Left lung (tissue), 10 donors: Measurements from ENCODE around the gene VAV3. TPM values are rescaled to one million over a fixed set of nuclear protein-coding genes. Genes with fewer than 3 reads are reported as not detected.

Experiments
- ATAC-seq: fragments of 200-7000 bp; cut with Tn5 transposase; one replicate; pipeline ENCODE4 v1.9.1; 2020; ENCODE audit warnings: moderate library complexity
- DNase-seq, 4 donors: peaks; one replicate each; pipeline ENCODE4 v3.0.0-alpha.2; 2013 to 2020
- H3K27ac ChIP-seq, 2 donors: fragments of 200-600 bp; sonication (generic) in 1 of 2; one replicate each; pipeline versions ENCODE4 v1.5.0 to v1.8.0; 2020 to 2021
- H3K27me3 ChIP-seq, 2 donors: fragments of 200-600 bp; sonication (generic) in 1 of 2; one replicate each; pipeline versions ENCODE4 v1.5.0 to v1.8.0; 2020 to 2021
- H3K36me3 ChIP-seq, 2 donors: fragments of 200-600 bp; sonication (generic) in 1 of 2; one replicate each; pipeline versions ENCODE4 v1.5.0 to v1.8.0; 2020 to 2021
- H3K4me1 ChIP-seq, 2 donors: fragments of 200-600 bp; one replicate each; pipeline ENCODE4 v1.8.0; 2021
- H3K4me3 ChIP-seq, 2 donors: fragments of 200-600 bp; sonication (generic) in 1 of 2; one replicate each; pipeline versions ENCODE4 v1.5.0 to v1.8.0; 2020 to 2021; ENCODE audit warnings: mild to moderate bottlenecking in 1 of 2
- H3K9me3 ChIP-seq, 2 donors: fragments of 200-600 bp; sonication (generic) in 1 of 2; one replicate each; pipeline versions ENCODE4 v1.5.0 to v1.8.0; 2020 to 2021
- CTCF ChIP-seq, 2 donors: fragments of 200-600 bp; sonication (generic) in 1 of 2; IDR thresholded peaks; one replicate each; pipeline versions ENCODE4 v1.5.0 to v1.8.0; 2021; ENCODE audit warnings: antibody characterized with exemption in 2 of 2
- intact Hi-C, 2 donors: fragments of 100-400 bp; cut with DNase I; formaldehyde crosslinking; loops; one replicate each; pipeline versions ENCODE4 v1.11.2 to v1.14.2; 2022
- polyA plus RNA-seq, 6 donors: library from polyadenylated mRNA; unstranded; fragments of 120-200 nt; gene quantifications; one replicate each; pipeline ENCODE4 v1.2.1, GENCODE V29; 2013; ENCODE audit not compliant: insufficient read length in 6 of 6
- total RNA-seq, 2 donors: library from RNA; stranded (reverse); fragmentation: NEBNext Ultra II Directional; extraction: Animal tissue kit (Norgen Biotek cat#: 25700); gene quantifications; one replicate each; pipeline ENCODE4 v1.2.1, GENCODE V29; 2021
- donor health status: DM: no; HTN: yes; CAD: no.
- donor health status: DM: no; HTN: no; CAD: no.

Gene VAV3
- total and polyA plus RNA-seq, 8 donors: 5.3 to 14.5 (median 7.2) TPM

GRCh38 chr1:107782217-107782845 lies 182.6 kb downstream of the VAV3 start:
- Histone ChIP-seq H3K9me3 (no peaks in the 10 kb centered on the region), H3K27ac (peak overlapping the region in 1 of 2 donors; percentile 41), H3K4me1 (peaks cover 0 to 21% of the 10 kb centered on the region in 2 donors), H3K4me3 (no peak overlapping the region), H3K27me3 (no peaks in the 10 kb centered on the region), H3K36me3 (no peaks in the 10 kb centered on the region)
- peak; percentile 67 to 69 for TF ChIP-seq CTCF (IDR thresholded peaks at IDR 0.05)
- peak; percentile 84 for ATAC-seq
- DNase-seq: peak in 2 of 4 donors; percentile 54 to 74
- intact Hi-C loops: loop anchor here (2.0 to 10.0 kb wide), 2 partner anchors 342 to 344 kb away; no protein-coding TSS in a partner anchor

GRCh38 chr1:107781245-107781644 lies 183.7 kb downstream of the VAV3 start:
- ATAC-seq: no peak
- TF ChIP-seq CTCF (IDR thresholded peaks at IDR 0.05): no peak
- intact Hi-C loops: loop anchor here in 1 of 2 donors (10.0 kb wide), 1 partner anchor 344 kb away; no protein-coding TSS in a partner anchor

GRCh38 chr1:107777664-107778047 lies 187.3 kb downstream of the VAV3 start:
- Histone ChIP-seq H3K4me1 (no peaks in the 10 kb centered on the region), H3K9me3 (no peaks in the 10 kb centered on the region), H3K27me3 (no peaks in the 10 kb centered on the region), H3K4me3 (no peak overlapping the region), H3K27ac (no peak overlapping the region), H3K36me3 (no peaks in the 10 kb centered on the region)
- no peak for TF ChIP-seq CTCF (IDR thresholded peaks at IDR 0.05)
- DNase-seq (no peak), ATAC-seq (no peak)
- intact Hi-C loops: no loop called here

More at GRCh38 chr1:107781245-107781644, 183.7 kb downstream of the VAV3 start:
- no peaks in the 10 kb centered on the region for H3K36me3 ChIP-seq
- no peaks in the 10 kb centered on the region for H3K27me3 ChIP-seq
- H3K27ac ChIP-seq: no peak overlapping the region
- no peaks in the 10 kb centered on the region for H3K9me3 ChIP-seq
- no peak overlapping the region for H3K4me3 ChIP-seq
- H3K4me1 ChIP-seq: peaks cover 0 to 12% of the 10 kb centered on the region in 2 donors
- DNase-seq: no peak

GRCh38 chr1:107776900-107777663 lies 187.9 kb downstream of the VAV3 start:
- H3K4me3 ChIP-seq: no peak overlapping the region
- intact Hi-C loops: no loop called here
- no peak for ATAC-seq
- no peaks in the 10 kb centered on the region for H3K9me3 ChIP-seq
- H3K4me1 ChIP-seq: no peaks in the 10 kb centered on the region
- no peak overlapping the region for H3K27ac ChIP-seq
- H3K36me3 ChIP-seq: no peaks in the 10 kb centered on the region
- no peaks in the 10 kb centered on the region for H3K27me3 ChIP-seq
- DNase-seq: peak in 1 of 4 donors; percentile 32
- TF ChIP-seq CTCF (IDR thresholded peaks at IDR 0.05): no peak

- Histone ChIP-seq H3K27ac (no peak overlapping the region), H3K36me3 (peaks cover 0 to 6% of the 10 kb centered on the region in 2 donors), H3K4me3 (no peak overlapping the region), H3K4me1 (no peaks in the 10 kb centered on the region), H3K27me3 (no peaks in the 10 kb centered on the region), H3K9me3 (no peaks in the 10 kb centered on the region)
- DNase-seq: no peak
- no peak for ATAC-seq
- intact Hi-C loops: no loop called here
- no peak for TF ChIP-seq CTCF (IDR thresholded peaks at IDR 0.05)
Observed at GRCh38 chr1:107771377-107771776, 193.6 kb downstream of the VAV3 start.
